Measurements from ENCODE around the gene MFSD12.

DNA sequence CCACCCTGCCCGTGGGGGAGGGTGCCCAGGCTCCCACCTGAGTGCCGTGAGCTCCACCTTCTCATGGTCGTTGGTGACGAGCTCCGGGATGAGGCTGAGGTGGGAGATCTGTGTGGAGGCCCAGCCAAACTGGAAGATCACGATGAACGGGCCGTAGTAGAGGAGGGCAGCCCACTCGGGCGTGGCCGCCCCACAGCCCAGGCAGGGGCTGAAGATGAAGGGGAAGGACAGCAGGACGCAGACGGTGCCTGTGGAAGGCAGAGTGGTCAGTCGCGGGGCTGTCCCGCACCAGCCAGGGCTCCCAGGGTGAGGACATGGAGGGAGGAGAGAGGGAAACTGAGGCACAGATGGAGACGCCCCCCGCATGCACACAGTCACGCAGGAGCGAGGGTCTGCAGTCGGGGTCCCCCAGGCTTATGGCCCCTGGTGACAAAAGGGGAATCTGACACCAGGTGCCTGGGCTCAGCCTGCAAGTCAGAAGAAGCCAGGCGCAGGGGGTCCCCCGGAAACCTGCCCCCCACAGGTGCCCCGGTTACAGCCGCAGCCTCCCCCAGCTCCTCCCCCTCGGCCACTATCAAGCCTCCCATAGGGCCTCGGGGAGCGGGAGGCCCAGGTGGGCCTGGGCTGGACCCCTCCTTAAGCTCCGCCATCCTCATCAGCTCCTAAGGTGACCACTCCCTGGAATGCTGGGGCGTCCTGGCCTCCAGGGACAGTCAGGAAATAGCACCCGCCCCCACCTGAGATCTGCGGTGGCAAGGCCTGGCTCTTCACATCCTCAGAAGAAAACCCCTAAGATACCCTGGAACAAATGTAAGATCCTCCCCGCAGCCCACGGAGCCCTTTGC is 6.2 kb downstream of the MFSD12 start:
- TF ChIP-seq, protein P1, sequence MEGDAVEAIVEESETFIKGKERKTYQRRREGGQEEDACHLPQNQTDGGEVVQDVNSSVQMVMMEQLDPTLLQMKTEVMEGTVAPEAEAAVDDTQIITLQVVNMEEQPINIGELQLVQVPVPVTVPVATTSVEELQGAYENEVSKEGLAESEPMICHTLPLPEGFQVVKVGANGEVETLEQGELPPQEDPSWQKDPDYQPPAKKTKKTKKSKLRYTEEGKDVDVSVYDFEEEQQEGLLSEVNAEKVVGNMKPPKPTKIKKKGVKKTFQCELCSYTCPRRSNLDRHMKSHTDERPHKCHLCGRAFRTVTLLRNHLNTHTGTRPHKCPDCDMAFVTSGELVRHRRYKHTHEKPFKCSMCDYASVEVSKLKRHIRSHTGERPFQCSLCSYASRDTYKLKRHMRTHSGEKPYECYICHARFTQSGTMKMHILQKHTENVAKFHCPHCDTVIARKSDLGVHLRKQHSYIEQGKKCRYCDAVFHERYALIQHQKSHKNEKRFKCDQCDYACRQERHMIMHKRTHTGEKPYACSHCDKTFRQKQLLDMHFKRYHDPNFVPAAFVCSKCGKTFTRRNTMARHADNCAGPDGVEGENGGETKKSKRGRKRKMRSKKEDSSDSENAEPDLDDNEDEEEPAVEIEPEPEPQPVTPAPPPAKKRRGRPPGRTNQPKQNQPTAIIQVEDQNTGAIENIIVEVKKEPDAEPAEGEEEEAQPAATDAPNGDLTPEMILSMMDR (IDR thresholded peaks at IDR 0.05 in 2 of 3, conservative IDR thresholded peaks at IDR 0.05 in 1 of 3; ENCODE audit: borderline replicate concordance in 1 of 3, insufficient read depth in 1 of 3, low read depth in 2 of 3, low read length in 2 of 3): no peak
- TF ChIP-seq EZH2 (IDR thresholded peaks at IDR 0.05) (no peak), ZNF274 (IDR thresholded peaks at IDR 0.05; ENCODE audit: low read depth, low read length) (no peak), POLR2A (IDR thresholded peaks at IDR 0.05; ENCODE audit: borderline replicate concordance, extremely low read depth, insufficient read depth, insufficient read length) (no peak), FOSL1 (IDR thresholded peaks at IDR 0.05; ENCODE audit: low read depth) (no peak), EZH2phosphoT487 (IDR thresholded peaks at IDR 0.05; ENCODE audit: borderline replicate concordance) (no peak), CEBPB (IDR thresholded peaks at IDR 0.05; ENCODE audit: low read depth) (no peak), POLR2AphosphoS5 (IDR thresholded peaks at IDR 0.05; ENCODE audit: low read depth, low read length) (no peak), SIN3A (IDR thresholded peaks at IDR 0.05; ENCODE audit: low read depth) (no peak), CBX3 (IDR thresholded peaks at IDR 0.05; ENCODE audit: low read depth) (no peak), JUND (IDR thresholded peaks at IDR 0.05) (no peak), ZFX (IDR thresholded peaks at IDR 0.05) (no peak), SP1 (IDR thresholded peaks at IDR 0.05; ENCODE audit: low read depth) (no peak)
- TF ChIP-seq, protein P2, sequence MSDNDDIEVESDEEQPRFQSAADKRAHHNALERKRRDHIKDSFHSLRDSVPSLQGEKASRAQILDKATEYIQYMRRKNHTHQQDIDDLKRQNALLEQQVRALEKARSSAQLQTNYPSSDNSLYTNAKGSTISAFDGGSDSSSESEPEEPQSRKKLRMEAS (IDR thresholded peaks at IDR 0.05): no peak
